AG09309 (cell line): ENCODE measurements around the gene CHKA.

Experiments
- DNase-seq: peaks from one replicate; pipeline ENCODE4 v3.0.0-alpha.2; 2010; ENCODE audit warnings: low read depth
- H3K4me3 ChIP-seq: 2 replicates; pipeline ENCODE4 v1.5.1; 2011; ENCODE audit warnings: mild to moderate bottlenecking, low read depth, low read length, moderate library complexity; ENCODE audit not compliant: control insufficient read depth
- CTCF ChIP-seq: IDR thresholded peaks from 2 replicates; pipeline ENCODE4 v1.5.1; 2011; ENCODE audit warnings: mild to moderate bottlenecking, low read depth, low read length, inconsistent platforms; ENCODE audit not compliant: insufficient read depth, control insufficient read depth; ENCODE audit errors: missing control alignments

Gene CHKA

GRCh38 chr11:68052137-68052873 lies 68.9 kb downstream of the CHKA start:
- TF ChIP-seq CTCF, result no peak
- H3K4me3 ChIP-seq, result no peak overlapping the region
- no peak for DNase-seq

- no peak overlapping the region for H3K4me3 ChIP-seq
- TF ChIP-seq CTCF, result no peak
- DNase-seq, result no peak
These were observed 69.7 kb downstream of the CHKA start for GRCh38 chr11:68051191-68052136.

- DNase-seq, result no peak
- no peak for TF ChIP-seq CTCF
- no peak overlapping the region for H3K4me3 ChIP-seq
These were observed 70.8 kb downstream of the CHKA start for GRCh38 chr11:68050371-68050841.

- TF ChIP-seq CTCF, result no peak
- H3K4me3 ChIP-seq, result no peak overlapping the region
- DNase-seq, result no peak
These were observed 71.4 kb downstream of the CHKA start for GRCh38 chr11:68049509-68050370.

- no peak for DNase-seq
- TF ChIP-seq CTCF, result no peak
These were observed 72.3 kb downstream of the CHKA start for GRCh38 chr11:68048681-68049508.

More at GRCh38 chr11:68048681-68049508, 72.3 kb downstream of the CHKA start:
- H3K4me3 ChIP-seq, result no peak overlapping the region
